Coronary artery (tissue), 2 donors: ENCODE data around the gene ELFN1.

Experiments used
- DNase-seq: peaks from one replicate; pipeline ENCODE4 v3.0.0-alpha.2; 2017; ENCODE audit warnings: low spot score
- H3K27ac ChIP-seq, 2 donors: fragments of 200-600 bp; sonication (generic); one replicate each; pipeline ENCODE4 v1.5.1; 2016 to 2019
- H3K4me3 ChIP-seq: fragments of 200-600 bp; sonication (generic); 2 replicates; pipeline ENCODE4 v1.5.1; 2016; ENCODE audit warnings: mild to moderate bottlenecking, moderate library complexity
- CTCF ChIP-seq: fragments of 200-600 bp; sonication (generic); IDR thresholded peaks from one replicate; pipeline ENCODE4 v1.5.1; 2019; ENCODE audit warnings: antibody characterized with exemption

ELFN1 gene

GRCh38 chr7:1729773-1730172 lies 59.7 kb downstream of the ELFN1 start:
- no peak overlapping the region for H3K27ac ChIP-seq
- DNase-seq: no peak
- TF ChIP-seq CTCF: no peak
- H3K4me3 ChIP-seq: no peak overlapping the region

- DNase-seq: no peak
- TF ChIP-seq CTCF: no peak
- H3K27ac ChIP-seq: no peak overlapping the region
- H3K4me3 ChIP-seq: no peak overlapping the region
These were observed 62.0 kb downstream of the ELFN1 start for GRCh38 chr7:1732072-1732471.

- no peak for DNase-seq
- Histone ChIP-seq H3K4me3 (no peak overlapping the region), H3K27ac (no peak overlapping the region)
- no peak for TF ChIP-seq CTCF
These were observed 62.6 kb downstream of the ELFN1 start for GRCh38 chr7:1732645-1733044.

GRCh38 chr7:1733206-1733907 lies 63.3 kb downstream of the ELFN1 start:
- no peak for DNase-seq

GRCh38 chr7:1733908-1734730 lies 64.0 kb downstream of the ELFN1 start:
- Histone ChIP-seq H3K27ac (no peak overlapping the region), H3K4me3 (no peak overlapping the region)
- no peak for DNase-seq
- TF ChIP-seq CTCF: no peak

More at GRCh38 chr7:1733206-1733907, 63.3 kb downstream of the ELFN1 start:
- no peak overlapping the region for H3K4me3 ChIP-seq
- no peak overlapping the region for H3K27ac ChIP-seq
- no peak for TF ChIP-seq CTCF

- TF ChIP-seq CTCF: no peak
- DNase-seq: no peak
- Histone ChIP-seq H3K27ac (no peak overlapping the region), H3K4me3 (no peak overlapping the region)
These were observed 65.2 kb downstream of the ELFN1 start for GRCh38 chr7:1735262-1735661.
